NCI-H1417 (cell line): ENCODE results near the gene FRMD3.
"Not testable (repeated sequence)": the region's sequence is repeated elsewhere in the genome, so short reads cannot be mapped to it uniquely, and the experiment has no call there.

Experiments used
- DNase-seq, 3 experiments: peaks; one replicate each; lab custom pipeline; 2025; lab: John Stamatoyannopoulos, UW

FRMD3 gene

DNA sequence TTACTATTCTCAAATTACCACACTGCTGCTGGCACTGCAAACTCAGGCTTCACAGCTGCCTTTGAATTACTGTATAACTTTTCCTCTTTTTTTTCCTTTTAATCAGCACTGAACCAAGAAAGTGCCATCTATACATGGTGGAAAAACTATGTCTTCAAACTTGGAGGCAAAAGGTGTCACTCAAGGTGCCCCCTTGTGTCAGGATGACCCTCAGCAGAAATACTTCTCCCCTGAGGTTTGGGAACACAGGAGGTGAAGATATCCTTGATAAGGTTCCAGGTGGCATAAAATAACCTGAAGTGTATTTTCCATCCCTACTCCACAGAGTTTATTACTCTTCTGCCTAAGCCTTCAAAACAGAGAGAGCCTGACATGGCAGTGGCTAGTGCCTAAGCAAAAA lies 14.5 kb downstream of the FRMD3 start:
- no peak for DNase-seq

GRCh38 chr9:83521411-83521810 lies 16.8 kb downstream of the FRMD3 start:
- DNase-seq = no peak

DNA sequence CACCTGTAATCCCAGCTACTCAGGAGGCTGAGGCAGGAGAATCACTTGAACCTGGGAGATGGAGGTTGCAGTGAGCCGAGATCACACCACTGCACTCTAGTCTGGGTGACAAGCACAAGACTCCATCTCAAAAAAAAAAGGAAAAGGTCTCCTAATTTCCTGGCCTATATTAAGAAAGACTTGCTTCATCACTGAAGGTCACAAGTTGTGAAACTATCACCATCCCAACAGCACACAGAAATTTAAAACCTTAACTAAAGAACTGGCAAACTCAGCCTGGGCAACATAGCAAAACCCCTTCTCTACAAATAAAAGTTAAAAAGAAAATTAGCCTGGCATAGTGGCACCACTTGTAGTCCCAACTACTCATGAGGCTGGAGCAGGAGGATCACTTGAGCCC lies 17.2 kb downstream of the FRMD3 start:
- no peak for DNase-seq

GRCh38 chr9:83520292-83520691 lies 17.9 kb downstream of the FRMD3 start:
- DNase-seq = no peak

DNA sequence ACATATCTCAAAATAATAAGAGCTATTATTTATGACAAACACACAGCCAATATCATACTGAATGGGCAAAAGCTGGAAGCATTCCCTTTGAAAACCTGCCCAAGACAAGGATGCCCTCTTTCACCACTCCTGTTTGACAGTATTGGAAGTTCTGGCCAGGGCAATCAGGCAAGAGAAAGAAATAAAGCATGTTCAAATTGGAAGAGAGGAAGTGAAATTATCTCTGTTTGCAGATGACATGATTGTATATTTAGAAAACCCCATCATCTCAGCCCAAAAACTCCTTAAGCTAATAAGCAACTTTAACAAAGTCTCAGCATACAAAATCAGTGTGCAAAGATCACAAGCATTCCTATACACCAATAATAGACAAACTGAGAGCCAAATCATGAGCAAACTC lies 20.2 kb downstream of the FRMD3 start:
- DNase-seq = not testable (repeated sequence)

DNA sequence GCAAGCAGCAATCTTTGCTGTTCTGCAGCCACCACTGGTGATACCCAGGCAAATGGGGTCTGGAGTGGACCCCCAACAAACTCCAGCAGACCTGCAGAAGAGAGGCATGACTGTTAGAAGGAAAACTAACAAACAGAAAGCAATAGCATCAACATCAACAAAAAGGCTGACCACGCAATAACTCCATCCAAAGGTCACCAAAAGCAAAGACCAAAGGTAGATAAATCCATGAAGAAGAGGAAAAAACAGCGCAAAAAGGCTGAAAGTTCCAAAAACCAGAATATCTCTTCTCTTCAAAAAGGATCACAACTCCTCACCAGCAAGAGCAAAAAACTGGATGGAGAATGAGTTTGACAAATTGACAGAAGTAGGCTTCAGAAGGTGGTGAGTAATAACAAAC lies 23.4 kb downstream of the FRMD3 start:
- DNase-seq = no peak

GRCh38 chr9:83512621-83513020 lies 25.6 kb downstream of the FRMD3 start:
- no peak for DNase-seq

DNA sequence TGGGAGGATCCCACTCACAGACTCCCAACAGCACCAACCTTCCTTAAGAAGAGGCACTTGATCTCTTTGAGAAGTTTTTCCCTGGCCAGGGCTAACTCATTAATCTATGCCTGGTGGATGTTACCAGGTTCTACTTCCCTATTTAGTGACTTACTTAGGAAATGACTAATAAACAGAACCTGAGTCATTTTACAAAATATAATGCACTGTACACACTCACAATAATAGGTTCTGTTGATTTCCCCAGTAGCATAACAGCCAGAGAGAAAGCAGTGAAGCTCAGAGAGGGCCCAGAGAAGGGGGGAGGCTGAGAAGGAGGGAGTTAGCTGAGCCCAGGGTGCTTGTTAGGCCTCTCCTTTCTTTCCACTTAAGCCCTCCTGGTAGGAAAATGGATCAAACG lies 27.1 kb downstream of the FRMD3 start:
- peak in 1 of 3 experiments; percentile 57 for DNase-seq

GRCh38 chr9:83509402-83509801 lies 28.8 kb downstream of the FRMD3 start:
- peak in 1 of 3 experiments; percentile 45 for DNase-seq

DNA sequence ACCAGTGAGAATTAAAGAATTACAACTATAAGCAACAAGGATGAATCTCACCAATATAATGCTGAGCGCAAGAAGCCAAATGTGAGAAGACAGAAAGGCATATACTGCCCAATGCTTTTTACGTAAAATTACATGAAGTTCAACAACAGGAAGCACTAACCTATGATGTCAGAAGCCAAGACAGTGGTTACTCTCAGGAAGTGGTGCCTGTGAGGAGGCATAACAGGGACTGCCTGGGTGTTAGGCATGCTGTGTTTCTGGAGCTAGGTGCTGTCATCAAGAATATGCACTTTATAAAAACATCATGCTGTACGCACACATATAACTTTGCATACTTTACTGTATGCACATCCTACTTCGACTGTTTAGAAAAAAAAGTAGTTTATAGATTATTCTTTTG lies 30.1 kb downstream of the FRMD3 start:
- no peak for DNase-seq

DNA sequence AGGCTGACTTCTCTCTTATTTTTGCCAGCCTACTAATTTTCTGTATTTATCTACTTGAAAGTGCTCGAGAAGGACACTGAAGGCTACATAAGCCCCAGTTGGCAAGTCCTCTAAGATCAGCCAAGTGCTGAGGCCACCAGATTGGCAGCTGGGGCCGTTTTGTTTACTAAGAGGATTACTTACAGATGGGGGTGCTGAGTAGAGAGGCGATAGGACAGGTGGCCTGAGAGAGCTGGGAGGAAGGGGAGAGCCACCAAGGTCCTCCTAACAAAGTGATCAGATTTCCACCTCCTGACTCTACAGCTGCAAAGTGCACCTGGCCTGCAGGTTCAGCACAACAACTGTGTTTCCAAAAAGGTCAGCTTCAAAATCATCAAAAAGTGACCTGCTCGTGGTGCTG lies 32.9 kb downstream of the FRMD3 start:
- peak; percentile 41 to 79 (median 59) for DNase-seq

DNA sequence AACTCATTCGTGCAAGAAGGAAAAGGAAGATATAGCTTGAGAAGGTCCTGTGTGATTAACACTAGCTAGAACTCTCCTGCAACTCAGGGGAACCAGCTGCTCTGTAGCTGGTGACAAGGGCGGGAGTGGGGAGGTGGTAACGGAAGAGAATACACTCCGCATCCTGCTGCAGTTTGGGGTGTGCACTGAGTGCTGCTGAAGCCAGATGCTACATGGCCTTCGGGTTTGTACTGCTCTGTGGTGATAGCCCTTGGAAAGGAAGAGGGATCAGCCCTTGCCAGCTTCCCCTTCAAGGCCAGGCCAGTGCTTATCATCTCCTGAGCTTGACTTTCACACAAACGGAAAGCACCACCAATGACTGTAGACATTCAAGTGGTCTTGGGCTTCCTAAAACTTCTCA lies 34.3 kb downstream of the FRMD3 start:
- no peak for DNase-seq

DNA sequence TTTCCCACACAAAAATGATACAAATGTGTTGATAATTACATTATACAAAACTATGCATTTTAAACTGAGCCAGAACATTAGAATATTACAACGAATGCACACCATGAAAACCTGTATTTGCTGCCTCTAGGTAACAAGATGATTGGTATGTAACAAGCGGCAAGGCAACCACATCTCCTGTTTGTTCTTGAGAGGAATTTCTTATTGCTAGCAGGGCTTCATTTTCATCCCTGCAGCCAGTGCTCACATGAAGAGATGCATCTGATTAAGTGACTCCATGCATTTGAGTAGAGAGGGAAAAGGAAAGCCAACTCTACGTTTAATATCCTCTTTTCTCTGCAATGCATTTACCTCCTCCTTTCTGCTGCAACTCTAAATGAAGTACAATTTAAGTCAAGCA lies 36.6 kb downstream of the FRMD3 start:
- no peak for DNase-seq

GRCh38 chr9:83497441-83497840 lies 40.8 kb downstream of the FRMD3 start:
- no peak for DNase-seq

GRCh38 chr9:83491995-83492394 lies 46.2 kb downstream of the FRMD3 start:
- no peak for DNase-seq

GRCh38 chr9:83491413-83491812 lies 46.8 kb downstream of the FRMD3 start:
- DNase-seq = no peak

DNA sequence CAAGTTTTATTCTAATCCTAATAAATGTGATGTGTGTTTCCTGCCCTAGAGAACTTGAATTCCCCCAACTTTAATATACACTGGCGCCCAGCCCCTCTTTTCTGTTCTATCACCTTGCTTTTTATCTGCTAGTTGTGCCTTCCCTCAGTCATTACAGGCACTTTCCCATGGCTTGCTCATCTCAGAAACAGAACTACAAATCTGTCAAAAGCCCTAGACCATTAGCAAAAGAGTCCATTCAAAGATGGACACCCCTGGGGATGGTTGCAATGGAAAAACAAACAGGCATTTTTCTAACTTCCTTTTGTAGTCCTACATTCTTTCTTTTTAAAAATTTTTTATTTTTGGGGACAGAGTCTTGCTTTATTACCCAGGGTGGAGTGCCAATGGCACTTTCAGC lies 48.2 kb downstream of the FRMD3 start:
- DNase-seq = no peak

DNA sequence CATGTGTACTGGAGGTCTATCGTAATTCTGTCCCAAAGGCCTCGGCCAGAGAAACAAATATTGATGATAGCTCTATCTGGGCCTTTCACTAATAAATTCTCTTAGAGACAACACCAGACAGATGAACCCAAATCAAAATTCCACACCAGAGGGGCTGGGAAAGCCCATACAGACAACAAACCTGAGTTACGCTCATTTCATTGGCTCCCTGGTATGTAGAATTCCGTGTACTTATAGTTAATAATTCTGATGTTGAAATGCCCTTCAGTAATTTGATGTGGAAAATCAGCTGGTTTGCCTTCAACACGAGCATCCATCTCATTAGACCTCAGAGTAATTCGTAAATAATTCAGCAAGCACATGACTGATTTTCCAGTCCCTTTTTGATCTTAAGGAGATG lies 53.2 kb downstream of the FRMD3 start:
- no peak for DNase-seq

GRCh38 chr9:83483223-83483622 lies 55.0 kb downstream of the FRMD3 start:
- no peak for DNase-seq

DNA sequence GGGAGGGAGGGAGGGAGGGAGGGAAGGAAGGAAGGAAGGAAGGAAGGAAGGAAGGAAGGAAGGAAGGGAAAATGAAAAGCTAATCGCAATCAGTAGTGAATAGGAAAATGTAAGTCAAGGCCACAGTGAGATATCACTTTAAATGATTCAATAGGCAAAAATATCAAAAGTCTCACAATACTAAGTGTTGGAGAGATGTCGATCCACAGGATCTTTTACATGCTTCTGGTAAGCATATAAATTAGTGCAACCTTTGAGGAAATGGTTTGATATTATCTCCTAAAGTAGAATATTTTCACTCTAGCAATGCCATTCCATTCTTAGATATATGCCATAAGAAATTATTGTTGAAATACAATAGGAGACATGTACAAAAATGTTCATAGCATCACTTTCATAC lies 58.4 kb downstream of the FRMD3 start:
- no peak for DNase-seq

DNA sequence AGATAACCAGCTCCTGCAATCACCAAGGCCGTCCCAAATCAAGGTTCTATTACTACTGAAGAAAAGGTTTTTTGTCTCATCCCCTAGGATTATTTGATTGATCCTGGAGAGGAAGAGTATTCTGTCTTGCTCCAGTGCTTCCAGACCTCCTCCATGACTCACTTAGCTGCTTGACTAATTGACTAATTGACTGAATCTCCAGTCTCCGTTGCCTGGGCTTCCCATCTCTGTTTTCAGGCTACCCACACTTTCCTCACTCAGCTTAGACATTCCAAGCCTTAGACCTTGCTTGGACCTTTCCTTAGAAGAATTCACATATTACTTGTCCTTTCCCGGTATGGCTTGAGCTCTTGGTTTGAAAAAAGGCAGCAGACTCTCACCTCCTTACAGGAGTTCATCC lies 60.6 kb downstream of the FRMD3 start:
- DNase-seq = no peak

GRCh38 chr9:83477120-83477519 lies 61.1 kb downstream of the FRMD3 start:
- DNase-seq = no peak

DNA sequence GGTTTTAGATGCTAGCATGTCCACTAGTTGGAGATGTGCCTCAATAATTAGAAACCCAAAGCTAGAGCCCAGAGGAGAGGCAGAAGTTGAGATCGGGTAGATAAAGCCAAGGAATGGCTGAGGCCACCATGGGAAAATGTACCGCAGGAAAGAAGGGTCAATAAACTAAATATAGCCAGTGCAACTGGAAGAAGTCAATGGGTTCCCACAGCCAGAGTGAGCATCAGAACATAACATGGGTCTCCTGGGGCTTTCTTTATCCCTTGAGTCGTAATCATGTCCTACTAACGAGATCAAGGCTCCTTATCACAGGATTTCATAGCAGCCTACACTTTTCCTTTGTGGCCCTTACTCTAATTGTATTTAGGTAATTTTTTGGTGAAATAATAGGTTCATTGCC lies 61.7 kb downstream of the FRMD3 start:
- no peak for DNase-seq

DNA sequence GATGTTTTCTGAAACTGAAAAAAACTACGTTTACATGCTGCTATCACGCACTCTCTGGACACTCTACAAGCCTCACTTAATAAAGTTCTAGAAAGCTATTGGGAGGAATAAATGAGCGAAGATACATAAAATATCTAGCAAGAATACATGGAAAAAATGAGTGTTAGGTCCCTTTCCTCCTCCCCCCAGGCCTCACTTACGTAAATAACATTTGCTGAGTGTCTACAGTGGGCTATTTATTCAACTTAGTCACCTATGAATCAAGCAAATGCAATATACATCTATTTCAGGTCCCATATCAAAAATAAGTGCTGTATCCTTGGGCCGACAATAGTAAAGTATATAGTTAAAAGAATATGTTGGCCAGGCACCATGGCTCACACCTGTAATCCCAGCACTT lies 62.5 kb downstream of the FRMD3 start:
- no peak for DNase-seq

DNA sequence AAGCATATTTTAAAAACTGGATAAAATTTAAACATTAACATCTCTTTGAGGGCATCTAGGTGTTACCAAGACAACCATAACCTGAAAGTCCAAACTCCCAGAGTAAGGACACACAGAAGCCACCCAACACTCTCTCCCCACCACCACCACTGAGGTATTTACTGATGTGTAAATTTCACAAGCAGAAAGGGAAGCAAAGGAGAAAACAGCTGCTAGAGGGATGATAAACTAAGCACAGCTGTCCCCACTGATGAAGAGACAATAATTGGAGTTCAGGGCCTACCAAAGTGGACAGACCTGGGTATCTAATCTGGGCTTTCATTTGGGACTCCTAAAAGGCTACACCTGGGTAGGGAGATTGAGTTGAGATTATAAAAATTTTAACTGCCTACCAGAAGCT lies 63.6 kb downstream of the FRMD3 start:
- DNase-seq = no peak
